Cardiac muscle cell (in vitro differentiated cells and primary cell): Measurements from ENCODE around the gene GLP2R. TPM values are rescaled to one million over a fixed set of nuclear protein-coding genes. Genes with fewer than 3 reads are reported as not detected.
"Not testable (repeated sequence)": the region's sequence is repeated elsewhere in the genome, so short reads cannot be mapped to it uniquely, and the experiment has no call there.

Experiments
- DNase-seq, 2 donors: peaks; one replicate each; pipeline versions ENCODE4 v3.0.0 to v3.0.0-alpha.2; 2010 to 2017; ENCODE audit warnings: low read depth in 1 of 2, low spot score in 1 of 2
- H3K27ac ChIP-seq: fragments of 200-600 bp; sonication (generic); 2 replicates; pipeline ENCODE4 v1.5.1; 2016
- H3K27me3 ChIP-seq: fragments of 200-600 bp; sonication (generic); 2 replicates; pipeline ENCODE4 v1.6.0; 2016; ENCODE audit warnings: control low read depth
- H3K36me3 ChIP-seq: fragments of 200-600 bp; sonication (generic); 2 replicates; pipeline ENCODE4 v1.5.1; 2016; ENCODE audit warnings: control low read depth
- H3K4me1 ChIP-seq: fragments of 200-600 bp; sonication (generic); 2 replicates; pipeline ENCODE4 v1.8.1; 2017; ENCODE audit warnings: low read depth, mild to moderate bottlenecking, mixed run types
- H3K4me3 ChIP-seq: fragments of 200-600 bp; sonication (generic); 2 replicates; pipeline ENCODE4 v1.5.1; 2016; ENCODE audit warnings: mild to moderate bottlenecking
- H3K9me3 ChIP-seq: fragments of 200-600 bp; sonication (generic); 2 replicates; pipeline ENCODE4 v1.5.1; 2017; ENCODE audit warnings: low read depth, mild to moderate bottlenecking, control low read depth
- CTCF ChIP-seq: IDR thresholded peaks from 2 replicates; pipeline ENCODE4 v1.5.1; 2012; ENCODE audit warnings: low read depth, mild to moderate bottlenecking, low read length
- polyA plus RNA-seq: library from polyadenylated mRNA; unstranded; fragments of >200 nt; fragmentation: Nextera tagmentation; extraction: Ambion mirVana; gene quantifications from 2 replicates; pipeline ENCODE4 v1.2.1, GENCODE V29; 2016
- total RNA-seq: library from RNA; depleted of rRNA; stranded (reverse); fragments of >200 nt; gene quantifications from 2 replicates; pipeline ENCODE4 v1.2.3, GENCODE V29; 2016

Gene GLP2R
- total and polyA plus RNA-seq, 2 experiments from 2014 or later, result 0.06 TPM; not detected in 1

- DNase-seq, result no peak
- no peaks in the 10 kb centered on the region for H3K36me3 ChIP-seq
- H3K9me3 ChIP-seq, result no peaks in the 10 kb centered on the region
- H3K4me3 ChIP-seq, result no peak overlapping the region
- H3K27me3 ChIP-seq, result no peaks in the 10 kb centered on the region
- no peak overlapping the region for H3K27ac ChIP-seq
- H3K4me1 ChIP-seq, result peaks cover 6% of the 10 kb centered on the region
- TF ChIP-seq CTCF, result no peak
Measured at GRCh38 chr17:9917131-9917530, 91.4 kb downstream of the GLP2R start.

GRCh38 chr17:9917801-9918200, 92.1 kb downstream of the GLP2R start:
- no peak for TF ChIP-seq CTCF
- H3K36me3 ChIP-seq, result no peaks in the 10 kb centered on the region
- DNase-seq, result no peak
- H3K9me3 ChIP-seq, result no peaks in the 10 kb centered on the region
- H3K4me1 ChIP-seq, result peaks cover 6% of the 10 kb centered on the region
- H3K27me3 ChIP-seq, result no peaks in the 10 kb centered on the region
- no peak overlapping the region for H3K27ac ChIP-seq
- H3K4me3 ChIP-seq, result no peak overlapping the region

GRCh38 chr17:9918352-9918751, 92.6 kb downstream of the GLP2R start:
- H3K27me3 ChIP-seq, result no peaks in the 10 kb centered on the region
- no peak for TF ChIP-seq CTCF
- peaks cover 6% of the 10 kb centered on the region for H3K4me1 ChIP-seq
- H3K4me3 ChIP-seq, result no peak overlapping the region
- H3K36me3 ChIP-seq, result no peaks in the 10 kb centered on the region
- H3K9me3 ChIP-seq, result no peaks in the 10 kb centered on the region
- no peak for DNase-seq
- no peak overlapping the region for H3K27ac ChIP-seq

- Histone ChIP-seq H3K4me3 (no peak overlapping the region), H3K4me1 (peaks cover 6% of the 10 kb centered on the region), H3K36me3 (no peaks in the 10 kb centered on the region), H3K27me3 (no peaks in the 10 kb centered on the region), H3K9me3 (no peaks in the 10 kb centered on the region), H3K27ac (no peak overlapping the region)
- TF ChIP-seq CTCF, result no peak
- no peak for DNase-seq
Measured at GRCh38 chr17:9918804-9919352, 93.2 kb downstream of the GLP2R start.

GRCh38 chr17:9921216-9921615, 95.5 kb downstream of the GLP2R start:
- H3K9me3 ChIP-seq, DNase-seq, H3K36me3 ChIP-seq, H3K27me3 ChIP-seq, H3K4me1 ChIP-seq, H3K27ac ChIP-seq, H3K4me3 ChIP-seq: not testable (repeated sequence)

- DNase-seq, result no peak
- H3K27ac ChIP-seq, result no peak overlapping the region
- H3K4me1 ChIP-seq, result peaks cover 6% of the 10 kb centered on the region
- H3K4me3 ChIP-seq, result no peak overlapping the region
- no peaks in the 10 kb centered on the region for H3K9me3 ChIP-seq
- no peak for TF ChIP-seq CTCF
- H3K36me3 ChIP-seq, result no peaks in the 10 kb centered on the region
- no peaks in the 10 kb centered on the region for H3K27me3 ChIP-seq
Measured at GRCh38 chr17:9922012-9922848, 96.5 kb downstream of the GLP2R start.
